GM19193 (cell line): ENCODE data around the gene ZNF793.
A peak's percentile ranks its signal among the peaks of the same experiment; 100 is the strongest.

ENCODE experiments used
- POLR2A ChIP-seq: IDR thresholded peaks from 4 replicates; pipeline ENCODE4 v1.6.1; 2011; ENCODE audit not compliant: insufficient read depth, insufficient read length; ENCODE audit errors: extremely low read depth

The ZNF793 gene

GRCh38 chr19:37519890-37520289 lies 13.2 kb downstream of the ZNF793 start:
- no peak for TF ChIP-seq POLR2A

DNA sequence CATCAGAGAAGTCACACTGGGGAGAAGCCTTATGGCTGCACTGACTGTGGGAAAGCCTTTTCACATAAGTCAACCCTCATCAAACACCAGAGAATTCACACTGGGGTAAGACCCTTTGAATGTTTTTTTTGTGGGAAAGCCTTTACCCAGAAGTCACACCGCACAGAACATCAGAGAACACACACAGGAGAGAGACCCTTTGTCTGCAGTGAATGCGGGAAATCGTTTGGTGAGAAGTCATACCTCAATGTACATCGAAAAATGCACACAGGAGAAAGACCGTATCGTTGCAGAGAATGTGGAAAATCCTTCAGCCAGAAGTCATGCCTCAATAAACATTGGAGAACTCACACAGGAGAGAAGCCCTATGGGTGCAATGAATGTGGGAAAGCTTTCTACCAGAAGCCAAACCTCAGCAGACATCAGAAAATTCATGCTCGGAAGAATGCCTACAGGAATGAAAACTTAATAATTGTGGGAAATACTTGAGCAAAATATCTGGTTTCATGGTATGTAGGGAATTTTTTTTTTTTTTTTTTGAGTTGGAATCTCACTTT lies 30.7 kb downstream of the ZNF793 start:
- no peak for TF ChIP-seq POLR2A

GRCh38 chr19:37551129-37551993 lies 44.6 kb downstream of the ZNF793 start:
- peak; percentile 33 for TF ChIP-seq POLR2A

GRCh38 chr19:37563518-37563917 lies 56.8 kb downstream of the ZNF793 start:
- TF ChIP-seq POLR2A: no peak

DNA sequence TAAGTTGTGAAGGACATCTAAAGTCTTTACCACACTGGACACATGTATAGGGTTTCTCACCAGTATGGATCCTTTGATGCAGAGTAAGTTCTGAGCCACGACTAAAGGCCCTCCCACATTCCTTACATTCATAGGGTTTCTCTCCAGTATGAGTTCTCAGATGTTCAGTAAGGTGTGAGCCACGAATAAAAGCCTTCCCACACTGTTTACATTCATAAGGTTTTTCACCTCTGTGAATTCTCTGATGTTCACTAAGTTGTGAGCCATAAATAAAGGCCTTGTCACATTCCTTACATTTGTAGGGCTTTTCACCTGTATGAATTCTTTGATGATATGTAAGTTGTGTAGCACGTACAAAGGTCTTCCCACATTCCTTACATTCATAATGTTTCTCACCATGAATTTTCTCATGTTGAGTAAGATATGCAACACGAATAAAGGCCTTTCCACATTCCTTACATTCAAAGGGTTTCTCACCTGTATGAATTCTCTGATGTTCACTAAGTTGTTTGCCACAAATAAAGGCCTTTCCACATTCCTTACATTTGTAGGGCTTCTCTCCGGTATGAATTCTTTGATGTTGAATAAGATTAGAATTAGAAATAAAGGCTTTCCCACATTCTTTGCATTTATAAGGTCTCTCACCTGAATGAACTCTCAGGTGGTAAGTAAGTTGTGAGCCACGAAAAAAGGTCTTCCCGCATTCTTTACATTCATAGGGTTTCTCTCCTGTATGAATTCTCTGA lies 58.1 kb downstream of the ZNF793 start:
- TF ChIP-seq POLR2A: no peak

GRCh38 chr19:37565370-37565669 lies 58.6 kb downstream of the ZNF793 start:
- TF ChIP-seq POLR2A: no peak

DNA sequence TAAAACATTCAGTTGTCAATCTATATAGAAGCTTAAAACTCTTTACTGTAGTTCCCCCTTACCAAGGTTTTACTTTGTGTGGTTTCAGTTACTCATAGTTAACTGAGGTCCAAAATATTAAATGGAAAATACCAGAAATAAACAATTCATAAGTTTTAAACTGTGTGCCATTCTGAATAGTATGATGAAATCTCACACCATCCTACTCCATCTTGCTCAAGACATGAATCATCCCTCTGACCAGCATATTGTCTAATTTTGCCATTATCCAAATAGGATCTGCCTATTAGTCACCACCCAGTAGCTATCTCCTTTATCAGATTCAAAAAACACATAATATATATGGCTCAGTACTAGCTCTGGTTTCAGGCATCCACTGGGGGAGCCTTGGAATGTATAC lies 65.5 kb downstream of the ZNF793 start:
- no peak for TF ChIP-seq POLR2A

- TF ChIP-seq POLR2A: no peak
Observed at GRCh38 chr19:37583340-37583739, 76.6 kb downstream of the ZNF793 start.
